ENCODE measurements around the gene CCSER2. TPM values are rescaled to one million over a fixed set of nuclear protein-coding genes. Genes with fewer than 3 reads are reported as not detected.
A peak's percentile ranks its signal among the peaks of the same experiment; 100 is the strongest.
"Not testable (repeated sequence)": the region's sequence is repeated elsewhere in the genome, so short reads cannot be mapped to it uniquely, and the experiment has no call there.

The CCSER2 gene
- total RNA-seq, 1 donor from 2014 or later: 49.6 TPM

DNA sequence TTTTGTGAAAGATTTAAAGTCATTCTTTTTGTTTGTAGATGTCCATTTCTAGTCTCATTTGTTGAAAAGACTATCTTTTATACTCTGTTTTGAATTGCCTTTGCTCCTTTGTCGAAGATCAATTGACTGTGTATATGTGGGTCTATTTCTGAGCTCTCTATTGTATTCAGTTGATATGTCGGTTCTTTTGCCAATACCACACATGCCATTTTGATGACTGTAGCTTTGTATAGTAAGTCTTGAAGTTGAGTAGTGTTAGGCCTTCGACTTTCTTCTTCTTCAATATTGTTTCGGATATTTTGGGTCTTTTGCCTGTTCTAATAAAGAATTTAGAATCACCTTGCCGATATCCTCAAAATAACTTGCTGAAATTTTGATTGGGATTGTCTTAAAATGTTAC lies 104.5 kb downstream of the CCSER2 start:
- Mint-ChIP-seq H3K9me3 (ENCODE audit: low read depth) (peaks cover 8% of the 10 kb centered on the region), H3K4me3 (ENCODE audit: low read depth) (no peak overlapping the region)

DNA sequence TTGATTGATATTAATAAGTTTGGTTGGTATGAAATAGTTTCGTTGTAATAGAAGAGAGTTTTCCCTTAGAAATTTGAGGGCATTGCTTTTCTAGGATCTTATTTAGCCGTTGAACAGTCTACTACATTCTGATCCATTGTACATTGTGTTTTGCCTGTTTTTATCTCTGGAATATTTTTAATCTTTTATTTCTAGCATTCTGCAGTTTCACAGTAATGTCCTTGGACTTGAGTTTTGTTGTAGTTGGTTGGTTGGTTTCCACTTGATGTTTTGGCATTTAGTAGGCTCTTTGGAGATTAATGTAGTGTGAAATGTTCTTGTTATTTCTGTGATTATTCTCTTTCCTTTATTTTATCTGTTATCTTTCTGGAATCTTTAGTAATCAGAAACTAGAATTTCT lies 112.4 kb downstream of the CCSER2 start:
- Mint-ChIP-seq H3K9me3 (ENCODE audit: low read depth) (peaks cover 17% of the 10 kb centered on the region), H3K4me3 (ENCODE audit: low read depth) (no peak overlapping the region), H3K4me1 (ENCODE audit: low read depth) (no peaks in the 10 kb centered on the region), H3K36me3 (ENCODE audit: insufficient read depth) (peaks cover 34% of the 10 kb centered on the region), H3K27ac (no peak overlapping the region), H3K27me3 (no peaks in the 10 kb centered on the region)
- TF ChIP-seq, protein P1, sequence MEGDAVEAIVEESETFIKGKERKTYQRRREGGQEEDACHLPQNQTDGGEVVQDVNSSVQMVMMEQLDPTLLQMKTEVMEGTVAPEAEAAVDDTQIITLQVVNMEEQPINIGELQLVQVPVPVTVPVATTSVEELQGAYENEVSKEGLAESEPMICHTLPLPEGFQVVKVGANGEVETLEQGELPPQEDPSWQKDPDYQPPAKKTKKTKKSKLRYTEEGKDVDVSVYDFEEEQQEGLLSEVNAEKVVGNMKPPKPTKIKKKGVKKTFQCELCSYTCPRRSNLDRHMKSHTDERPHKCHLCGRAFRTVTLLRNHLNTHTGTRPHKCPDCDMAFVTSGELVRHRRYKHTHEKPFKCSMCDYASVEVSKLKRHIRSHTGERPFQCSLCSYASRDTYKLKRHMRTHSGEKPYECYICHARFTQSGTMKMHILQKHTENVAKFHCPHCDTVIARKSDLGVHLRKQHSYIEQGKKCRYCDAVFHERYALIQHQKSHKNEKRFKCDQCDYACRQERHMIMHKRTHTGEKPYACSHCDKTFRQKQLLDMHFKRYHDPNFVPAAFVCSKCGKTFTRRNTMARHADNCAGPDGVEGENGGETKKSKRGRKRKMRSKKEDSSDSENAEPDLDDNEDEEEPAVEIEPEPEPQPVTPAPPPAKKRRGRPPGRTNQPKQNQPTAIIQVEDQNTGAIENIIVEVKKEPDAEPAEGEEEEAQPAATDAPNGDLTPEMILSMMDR (IDR thresholded peaks at IDR 0.05; ENCODE audit: unreplicated experiment): no peak
- no peak for DNase-seq (ENCODE audit: low spot score, unreplicated experiment)

More for the DNA sequence above, 104.5 kb downstream of the CCSER2 start:
- Mint-ChIP-seq H3K27ac (no peak overlapping the region), H3K36me3 (ENCODE audit: insufficient read depth) (peaks cover 15% of the 10 kb centered on the region), H3K27me3 (no peaks in the 10 kb centered on the region), H3K4me1 (ENCODE audit: low read depth) (peaks cover 14% of the 10 kb centered on the region)
- DNase-seq (ENCODE audit: low spot score, unreplicated experiment): no peak
- TF ChIP-seq, protein P1 (IDR thresholded peaks at IDR 0.05; ENCODE audit: unreplicated experiment): no peak

DNA sequence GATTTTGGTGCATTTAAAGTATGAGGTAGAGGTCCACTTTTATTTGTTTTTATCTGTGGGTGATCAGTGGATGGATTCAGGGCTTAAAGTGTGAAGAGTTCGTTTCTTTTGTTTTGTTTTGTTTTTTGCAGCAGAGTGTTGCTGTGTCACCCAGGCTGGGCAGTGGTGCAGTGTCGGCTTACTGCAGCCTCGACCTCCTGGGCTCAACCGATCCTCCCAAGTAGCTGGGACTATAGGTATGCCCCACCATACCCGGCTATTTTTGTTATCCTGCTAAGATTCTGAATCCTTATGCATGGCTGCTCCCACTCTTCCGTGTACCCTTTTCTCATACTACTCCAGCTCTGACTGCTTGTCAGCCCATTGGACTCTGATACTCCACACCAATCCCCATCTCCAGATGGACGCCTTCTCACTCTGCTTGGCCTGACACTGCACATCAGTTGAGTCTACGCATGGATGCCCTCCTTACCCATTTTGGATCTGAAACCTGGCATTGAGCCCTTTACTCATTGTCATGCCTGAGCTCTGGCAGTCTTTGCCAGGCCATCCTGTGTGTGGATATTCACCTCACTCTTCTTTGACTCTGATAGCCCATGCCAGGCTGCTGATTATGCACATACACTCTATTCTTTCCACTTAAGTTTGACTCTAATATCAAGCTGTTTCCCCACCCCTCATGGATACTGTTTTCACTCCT lies 119.5 kb downstream of the CCSER2 start:
- H3K36me3 Mint-ChIP-seq (ENCODE audit: insufficient read depth): peaks cover 22% of the 10 kb centered on the region
- no peaks in the 10 kb centered on the region for H3K27me3 Mint-ChIP-seq
- peaks cover 5% of the 10 kb centered on the region for H3K9me3 Mint-ChIP-seq (ENCODE audit: low read depth)
- H3K4me1 Mint-ChIP-seq (ENCODE audit: low read depth): no peaks in the 10 kb centered on the region
- no peak for DNase-seq (ENCODE audit: low spot score, unreplicated experiment)
- TF ChIP-seq, protein P1 (IDR thresholded peaks at IDR 0.05; ENCODE audit: unreplicated experiment): no peak
- no peak overlapping the region for H3K4me3 Mint-ChIP-seq (ENCODE audit: low read depth)
- H3K27ac Mint-ChIP-seq: no peak overlapping the region

- DNase-seq (ENCODE audit: low spot score, unreplicated experiment); H3K4me3 Mint-ChIP-seq (ENCODE audit: low read depth); H3K4me1 Mint-ChIP-seq (ENCODE audit: low read depth); H3K27me3 Mint-ChIP-seq; H3K9me3 Mint-ChIP-seq (ENCODE audit: low read depth): not testable (repeated sequence)
- peaks cover 14% of the 10 kb centered on the region for H3K36me3 Mint-ChIP-seq (ENCODE audit: insufficient read depth)
- peak overlapping the region; percentile 76 for H3K27ac Mint-ChIP-seq
These were observed 121.0 kb downstream of the CCSER2 start for GRCh38 chr10:84449351-84449750.

DNA sequence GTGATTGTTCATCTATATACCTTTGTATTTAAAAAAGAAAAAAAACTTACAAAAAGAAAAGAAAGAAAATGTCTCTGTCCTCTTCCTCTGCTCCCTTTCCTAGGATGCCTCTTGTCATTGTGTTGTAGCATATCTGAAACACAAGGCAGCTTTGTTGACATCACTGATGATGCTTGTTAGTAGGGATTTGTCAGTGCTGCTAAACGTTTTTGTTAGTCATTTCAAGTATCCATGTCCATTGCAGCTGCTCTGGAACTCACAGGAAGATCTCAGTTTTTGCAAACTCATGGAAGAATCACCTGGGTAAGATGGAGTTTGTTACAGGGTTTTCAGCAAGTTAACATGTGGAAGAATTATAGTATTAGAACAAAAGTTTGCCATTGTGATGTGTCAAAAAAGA lies 123.6 kb downstream of the CCSER2 start:
- Mint-ChIP-seq H3K36me3 (ENCODE audit: insufficient read depth) (peaks cover 19% of the 10 kb centered on the region), H3K27ac (peak overlapping the region; percentile 35), H3K27me3 (no peaks in the 10 kb centered on the region), H3K9me3 (ENCODE audit: low read depth) (peaks cover 4% of the 10 kb centered on the region), H3K4me1 (ENCODE audit: low read depth) (peaks cover 11% of the 10 kb centered on the region), H3K4me3 (ENCODE audit: low read depth) (no peak overlapping the region)
- TF ChIP-seq, protein P1 (IDR thresholded peaks at IDR 0.05; ENCODE audit: unreplicated experiment): no peak
- DNase-seq (ENCODE audit: low spot score, unreplicated experiment): no peak

DNA sequence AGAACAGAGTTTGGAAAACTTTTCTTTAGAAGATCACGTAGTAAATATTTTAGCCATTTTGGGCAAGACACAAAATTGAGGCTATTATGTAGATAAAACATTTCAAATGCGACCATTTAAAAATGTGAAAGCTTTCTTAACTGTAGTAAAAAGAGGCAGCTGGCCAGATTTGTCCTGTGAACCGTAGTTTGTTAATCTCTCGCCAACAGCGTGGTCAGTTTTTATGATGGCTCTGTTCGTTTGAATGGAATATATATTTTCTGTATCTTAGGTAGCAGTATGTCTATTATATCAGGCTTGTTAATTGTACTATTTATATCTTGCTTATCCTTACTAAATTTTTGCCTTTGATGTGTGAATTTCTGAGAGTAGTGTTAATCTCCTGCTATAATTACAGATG lies 124.9 kb downstream of the CCSER2 start:
- Mint-ChIP-seq H3K27ac (no peak overlapping the region), H3K27me3 (no peaks in the 10 kb centered on the region), H3K36me3 (ENCODE audit: insufficient read depth) (peaks cover 17% of the 10 kb centered on the region), H3K4me3 (ENCODE audit: low read depth) (no peak overlapping the region), H3K9me3 (ENCODE audit: low read depth) (peaks cover 9% of the 10 kb centered on the region), H3K4me1 (ENCODE audit: low read depth) (peaks cover 11% of the 10 kb centered on the region)
- no peak for DNase-seq (ENCODE audit: low spot score, unreplicated experiment)
- TF ChIP-seq, protein P1 (IDR thresholded peaks at IDR 0.05; ENCODE audit: unreplicated experiment): no peak
